Mesodermal cell (in vitro differentiated cells): Measurements from ENCODE around the gene NPAS3.

Experiments used
- H3K27ac ChIP-seq: 2 replicates; pipeline ENCODE4 v1.7.0; 2013; ENCODE audit warnings: mild to moderate bottlenecking, low read depth, low read length, moderate library complexity; ENCODE audit not compliant: severe bottlenecking
- H3K36me3 ChIP-seq: 2 replicates; pipeline ENCODE4 v1.7.1; 2013; ENCODE audit warnings: mild to moderate bottlenecking, low read length, moderate library complexity; ENCODE audit not compliant: control insufficient read depth, insufficient read depth
- H3K4me1 ChIP-seq: one replicate; pipeline ENCODE4 v1.7.1; 2013; ENCODE audit warnings: mild to moderate bottlenecking, low read length; ENCODE audit not compliant: insufficient read depth, control insufficient read depth, poor library complexity, severe bottlenecking
- H3K4me3 ChIP-seq: 2 replicates; pipeline ENCODE4 v1.7.0; 2013; ENCODE audit warnings: low read length, control low read depth, mild to moderate bottlenecking; ENCODE audit not compliant: insufficient read depth, poor library complexity, severe bottlenecking; ENCODE audit errors: extremely low read depth
- H3K9me3 ChIP-seq: 2 replicates; pipeline ENCODE4 v1.7.1; 2013; ENCODE audit warnings: mild to moderate bottlenecking, low read length, moderate library complexity; ENCODE audit not compliant: control insufficient read depth
- WGBS, 2 experiments: methylation state at CpG; one replicate each; pipeline ENCODE4 v1.1.5; 2013; ENCODE audit warnings: missing lambda C conversion rate in 2 of 2; ENCODE audit not compliant: insufficient coverage in 2 of 2; 5-methylcytosine and 5-hydroxymethylcytosine counted together

Gene NPAS3

GRCh38 chr14:33467971-33468370, 529.3 kb downstream of the NPAS3 start:
- peaks cover 4% of the 10 kb centered on the region for H3K4me1 ChIP-seq
- no peaks in the 10 kb centered on the region for H3K36me3 ChIP-seq
- WGBS, 2 experiments, result 100% methylated on average over 1 of the region's 4 CpGs
- no peak overlapping the region for H3K27ac ChIP-seq
- H3K9me3 ChIP-seq, result no peaks in the 10 kb centered on the region
- no peak overlapping the region for H3K4me3 ChIP-seq

- Histone ChIP-seq H3K27ac (no peak overlapping the region), H3K4me1 (peaks cover 4% of the 10 kb centered on the region), H3K4me3 (no peak overlapping the region), H3K9me3 (no peaks in the 10 kb centered on the region), H3K36me3 (no peaks in the 10 kb centered on the region)
- WGBS, 2 experiments, result 60 to 100% methylated on average over 1 of the region's 1 CpG
These were observed 531.2 kb downstream of the NPAS3 start for GRCh38 chr14:33469898-33470297.

DNA sequence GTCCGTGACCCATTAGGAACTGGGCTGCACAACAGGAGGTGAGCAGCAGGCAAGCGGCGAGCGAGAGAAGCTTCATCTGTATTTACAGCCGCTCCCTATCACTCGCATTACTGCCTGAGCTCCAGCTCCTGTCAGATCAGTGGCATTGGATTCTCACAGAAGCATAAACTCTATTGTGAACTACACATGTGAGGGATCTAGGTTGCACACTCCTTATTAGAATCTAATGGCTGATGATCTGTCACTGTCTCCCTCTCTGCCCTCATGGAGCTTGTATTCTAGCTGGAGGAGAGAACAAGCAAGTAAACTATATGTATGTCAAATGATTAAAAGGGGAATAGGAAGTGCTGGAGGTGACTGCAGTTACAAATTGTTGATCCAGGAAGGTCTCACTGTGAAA, 533.1 kb downstream of the NPAS3 start:
- no peak overlapping the region for H3K27ac ChIP-seq
- H3K9me3 ChIP-seq, result no peaks in the 10 kb centered on the region
- no peaks in the 10 kb centered on the region for H3K36me3 ChIP-seq
- 89 to 96% methylated on average over 6 of the region's 6 CpGs for WGBS, 2 experiments
- peaks cover 4% of the 10 kb centered on the region for H3K4me1 ChIP-seq
- no peak overlapping the region for H3K4me3 ChIP-seq

GRCh38 chr14:33475623-33476022, 536.9 kb downstream of the NPAS3 start:
- no peaks in the 10 kb centered on the region for H3K9me3 ChIP-seq
- no peak overlapping the region for H3K27ac ChIP-seq
- no peaks in the 10 kb centered on the region for H3K36me3 ChIP-seq
- H3K4me3 ChIP-seq, result no peak overlapping the region
- WGBS, 2 experiments, result 37 to 47% methylated on average over 3 of the region's 4 CpGs
- H3K4me1 ChIP-seq, result peaks cover 4% of the 10 kb centered on the region

DNA sequence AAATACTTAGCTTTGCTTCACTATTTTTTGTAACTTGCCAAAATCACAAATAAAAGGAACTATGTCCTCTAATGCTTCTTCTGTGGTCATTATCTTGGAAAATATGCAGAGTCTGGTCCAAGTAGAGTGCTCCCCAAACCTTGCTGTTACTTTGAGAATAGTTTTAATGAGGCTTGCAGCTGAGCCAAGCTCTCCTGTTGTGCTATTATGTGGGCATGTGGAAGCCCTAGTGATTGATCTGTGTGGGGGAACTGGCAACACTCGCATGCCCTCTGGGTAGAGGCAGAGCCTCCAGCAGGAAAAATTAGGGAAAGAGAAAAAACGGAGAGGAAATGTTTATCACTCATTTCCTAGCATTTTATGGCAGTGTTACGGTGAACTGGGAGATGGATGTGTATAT, 539.1 kb downstream of the NPAS3 start:
- WGBS, 2 experiments, result 57 to 60% methylated on average over 1 of the region's 3 CpGs
- no peaks in the 10 kb centered on the region for H3K36me3 ChIP-seq
- H3K27ac ChIP-seq, result no peak overlapping the region
- peaks cover 4% of the 10 kb centered on the region for H3K4me1 ChIP-seq
- H3K4me3 ChIP-seq, result no peak overlapping the region
- H3K9me3 ChIP-seq, result no peaks in the 10 kb centered on the region

DNA sequence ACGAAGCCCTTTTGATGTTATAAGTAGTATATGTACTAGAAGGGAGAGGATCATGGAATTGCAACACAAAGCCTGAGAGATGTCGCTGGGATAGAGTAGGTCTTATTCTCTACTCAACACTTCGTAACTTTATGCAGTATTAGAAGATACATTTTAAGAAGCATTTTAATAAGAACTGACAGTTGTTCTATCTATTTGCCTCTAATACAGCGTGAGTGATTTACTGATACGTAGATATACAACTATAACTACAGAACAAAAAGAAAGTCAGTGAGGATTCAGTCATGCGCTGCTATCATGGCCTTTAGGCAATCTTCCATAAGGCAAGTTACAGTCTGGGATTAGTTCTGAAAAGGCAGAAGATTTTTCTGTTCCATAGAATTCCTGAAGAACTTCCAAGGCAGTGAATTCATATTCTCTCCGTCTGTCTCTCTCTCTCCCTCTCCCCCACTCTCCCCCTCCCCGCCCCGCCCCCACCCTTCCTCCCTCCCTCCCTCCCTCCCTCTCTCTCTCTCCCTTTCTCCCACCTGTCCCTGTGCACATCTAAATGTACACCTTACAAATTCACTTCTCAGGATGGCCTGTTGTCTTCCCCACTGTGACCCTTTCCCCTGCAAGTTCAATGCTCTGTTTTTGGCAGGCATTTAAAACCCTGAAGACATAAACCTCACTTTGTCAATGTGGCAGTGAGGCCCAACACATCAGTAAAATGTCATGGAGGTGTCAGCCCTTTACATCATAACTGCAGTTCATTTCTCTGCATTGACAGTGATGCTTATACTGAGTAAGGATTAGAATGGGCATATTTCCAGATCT, 541.6 kb downstream of the NPAS3 start:
- Histone ChIP-seq H3K9me3 (no peaks in the 10 kb centered on the region), H3K4me1 (peaks cover 3% of the 10 kb centered on the region), H3K4me3 (no peak overlapping the region), H3K36me3 (no peaks in the 10 kb centered on the region), H3K27ac (no peak overlapping the region)
- 71 to 88% methylated on average over 1 to 2 of the region's 9 CpGs for WGBS, 2 experiments

DNA sequence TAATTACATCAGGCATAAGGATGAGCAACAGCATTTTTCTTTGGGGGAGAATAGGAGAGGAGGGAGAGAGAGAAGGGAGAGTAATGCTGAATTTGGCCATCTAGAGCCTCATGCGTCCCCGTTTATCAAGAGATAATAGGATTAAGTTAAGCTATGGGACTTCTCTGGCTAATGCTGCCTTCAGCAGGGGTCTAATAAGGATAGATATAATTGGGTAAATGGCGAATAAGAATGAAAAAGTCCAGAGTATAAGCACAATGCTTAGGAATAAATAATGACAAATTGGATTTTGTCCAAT, 542.2 kb downstream of the NPAS3 start:
- H3K4me3 ChIP-seq, result no peak overlapping the region
- no peaks in the 10 kb centered on the region for H3K36me3 ChIP-seq
- no peaks in the 10 kb centered on the region for H3K9me3 ChIP-seq
- H3K4me1 ChIP-seq, result no peaks in the 10 kb centered on the region
- H3K27ac ChIP-seq, result no peak overlapping the region
- 75 to 78% methylated on average over 2 to 3 of the region's 3 CpGs for WGBS, 2 experiments

GRCh38 chr14:33483110-33483509, 544.4 kb downstream of the NPAS3 start:
- Histone ChIP-seq H3K36me3 (no peaks in the 10 kb centered on the region), H3K9me3 (no peaks in the 10 kb centered on the region), H3K4me1 (no peaks in the 10 kb centered on the region), H3K4me3 (no peak overlapping the region), H3K27ac (no peak overlapping the region)
- WGBS, 2 experiments, result 84 to 100% methylated on average over 3 to 4 of the region's 6 CpGs

GRCh38 chr14:33483541-33483940, 544.9 kb downstream of the NPAS3 start:
- Histone ChIP-seq H3K4me1 (no peaks in the 10 kb centered on the region), H3K36me3 (no peaks in the 10 kb centered on the region), H3K4me3 (no peak overlapping the region), H3K27ac (no peak overlapping the region), H3K9me3 (no peaks in the 10 kb centered on the region)
- WGBS, 2 experiments, result 90 to 98% methylated on average over 3 to 4 of the region's 4 CpGs

DNA sequence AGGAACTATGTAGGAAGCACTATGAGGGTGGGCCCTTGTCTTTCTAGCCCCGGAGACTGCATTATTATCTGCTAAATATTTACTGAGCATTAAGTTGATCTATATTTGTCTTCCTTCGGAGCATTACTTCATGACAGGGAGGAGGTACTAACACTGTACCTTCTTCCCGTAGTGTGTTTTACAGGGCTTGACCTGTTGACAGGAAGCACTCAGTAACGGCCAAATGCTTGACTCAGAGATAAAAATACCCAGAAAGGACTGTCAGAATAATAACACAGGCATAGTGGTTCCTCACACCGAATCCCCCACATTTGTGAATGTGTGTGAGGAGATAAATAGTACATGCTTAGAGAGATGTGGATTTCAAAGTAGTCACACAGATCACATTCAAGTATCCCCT, 545.6 kb downstream of the NPAS3 start:
- no peaks in the 10 kb centered on the region for H3K36me3 ChIP-seq
- H3K9me3 ChIP-seq, result no peaks in the 10 kb centered on the region
- H3K4me1 ChIP-seq, result no peaks in the 10 kb centered on the region
- no peak overlapping the region for H3K4me3 ChIP-seq
- no peak overlapping the region for H3K27ac ChIP-seq
- WGBS, 2 experiments, result 90 to 100% methylated on average over 2 to 3 of the region's 5 CpGs

GRCh38 chr14:33486332-33486890, 547.7 kb downstream of the NPAS3 start:
- no peaks in the 10 kb centered on the region for H3K36me3 ChIP-seq
- H3K4me1 ChIP-seq, result no peaks in the 10 kb centered on the region
- no peaks in the 10 kb centered on the region for H3K9me3 ChIP-seq
- no peak overlapping the region for H3K4me3 ChIP-seq
- H3K27ac ChIP-seq, result no peak overlapping the region
- WGBS, 2 experiments, result 48 to 71% methylated on average over 1 to 2 of the region's 2 CpGs
